ENCODE data around the gene AIMP2. TPM values are rescaled to one million over a fixed set of nuclear protein-coding genes. Genes with fewer than 3 reads are reported as not detected.

Gene AIMP2
- polyA plus RNA-seq, 1 donor (not counting 4 experiments of a cell fraction or from before 2014, with no cell fraction given) = 71.0 TPM

GRCh38 chr7:6027806-6028365 is 18.8 kb downstream of the AIMP2 start:
- no peak overlapping the region for H3K4me2 ChIP-seq (ENCODE audit: control insufficient read depth, extremely low read depth, insufficient read depth, low read depth, low read length)

GRCh38 chr7:6028563-6028962 is 19.5 kb downstream of the AIMP2 start:
- H3K9me1 ChIP-seq (ENCODE audit: control insufficient read depth, extremely low read depth, insufficient read depth, low read length) = no peaks in the 10 kb centered on the region
- dilution Hi-C loops (cut with MboI; ENCODE audit: extremely low pct_ligation_motif_present, low sequenced_read_pairs) = no loop called here
- H3K9ac ChIP-seq (ENCODE audit: control insufficient read depth, extremely low read depth, insufficient read depth, low read length) = no peak overlapping the region
- no peaks in the 10 kb centered on the region for H3K9me3 ChIP-seq (ENCODE audit: control insufficient read depth, low read depth, low read length)
- no peaks in the 10 kb centered on the region for H4K20me1 ChIP-seq (ENCODE audit: control insufficient read depth, extremely low read depth, insufficient read depth, low read length)
- FAIRE-seq (no peak), DNase-seq (ENCODE audit: low read depth, low spot score) (no peak)
- no peaks in the 10 kb centered on the region for H3K27me3 ChIP-seq (ENCODE audit: control insufficient read depth, extremely low read depth, insufficient read depth, low read length)
- H3K79me2 ChIP-seq (ENCODE audit: control insufficient read depth, insufficient read depth, low read length) = peaks cover 2% of the 10 kb centered on the region
- H3K4me1 ChIP-seq (ENCODE audit: control insufficient read depth, extremely low read depth, insufficient read depth, low read length) = no peaks in the 10 kb centered on the region
- peaks cover 17 to 36% of the 10 kb centered on the region in 2 experiments for H3K36me3 ChIP-seq (ENCODE audit: control insufficient read depth in 2 of 2, extremely low read depth in 1 of 2, insufficient read depth in 2 of 2, low read length in 2 of 2)
- no peak overlapping the region for H2AFZ ChIP-seq (ENCODE audit: control insufficient read depth, low read length)
- no peak overlapping the region for H3K4me3 ChIP-seq (ENCODE audit: control insufficient read depth in 2 of 3, extremely low read depth in 1 of 3, insufficient read depth in 2 of 3, low read depth in 1 of 3, low read length in 3 of 3)
- TF ChIP-seq EZH2 (IDR thresholded peaks at IDR 0.05; ENCODE audit: low read length) = no peak
- TF ChIP-seq CTCF (optimal IDR thresholded peaks at IDR 0.05 in 1 of 3, IDR thresholded peaks at IDR 0.05 in 1 of 3, conservative IDR thresholded peaks at IDR 0.05 in 1 of 3; ENCODE audit: extremely low read depth in 1 of 3, insufficient read depth in 2 of 3, low read length in 3 of 3) = no peak
- H3K4me2 ChIP-seq (ENCODE audit: control insufficient read depth, extremely low read depth, insufficient read depth, low read depth, low read length) = no peak overlapping the region
- no peak overlapping the region for H3K27ac ChIP-seq (ENCODE audit: control insufficient read depth, insufficient read depth, low read length)

More at GRCh38 chr7:6027806-6028365, 18.8 kb downstream of the AIMP2 start:
- no peaks in the 10 kb centered on the region for H3K4me1 ChIP-seq (ENCODE audit: control insufficient read depth, extremely low read depth, insufficient read depth, low read length)
- dilution Hi-C loops (cut with MboI; ENCODE audit: extremely low pct_ligation_motif_present, low sequenced_read_pairs) = no loop called here
- H3K4me3 ChIP-seq (ENCODE audit: control insufficient read depth in 2 of 3, extremely low read depth in 1 of 3, insufficient read depth in 2 of 3, low read depth in 1 of 3, low read length in 3 of 3) = no peak overlapping the region
- H3K27ac ChIP-seq (ENCODE audit: control insufficient read depth, insufficient read depth, low read length) = no peak overlapping the region
- FAIRE-seq (no peak), DNase-seq (ENCODE audit: low read depth, low spot score) (no peak)
- H3K9me3 ChIP-seq (ENCODE audit: control insufficient read depth, low read depth, low read length) = no peaks in the 10 kb centered on the region
- H4K20me1 ChIP-seq (ENCODE audit: control insufficient read depth, extremely low read depth, insufficient read depth, low read length) = no peaks in the 10 kb centered on the region
- TF ChIP-seq EZH2 (IDR thresholded peaks at IDR 0.05; ENCODE audit: low read length) (no peak), CTCF (optimal IDR thresholded peaks at IDR 0.05 in 1 of 3, IDR thresholded peaks at IDR 0.05 in 1 of 3, conservative IDR thresholded peaks at IDR 0.05 in 1 of 3; ENCODE audit: extremely low read depth in 1 of 3, insufficient read depth in 2 of 3, low read length in 3 of 3) (no peak)
- H3K27me3 ChIP-seq (ENCODE audit: control insufficient read depth, extremely low read depth, insufficient read depth, low read length) = no peaks in the 10 kb centered on the region
- H3K79me2 ChIP-seq (ENCODE audit: control insufficient read depth, insufficient read depth, low read length) = peaks cover 2% of the 10 kb centered on the region
- no peaks in the 10 kb centered on the region for H3K9me1 ChIP-seq (ENCODE audit: control insufficient read depth, extremely low read depth, insufficient read depth, low read length)
- no peak overlapping the region for H3K9ac ChIP-seq (ENCODE audit: control insufficient read depth, extremely low read depth, insufficient read depth, low read length)
- no peak overlapping the region for H2AFZ ChIP-seq (ENCODE audit: control insufficient read depth, low read length)
- peaks cover 23 to 42% of the 10 kb centered on the region in 2 experiments for H3K36me3 ChIP-seq (ENCODE audit: control insufficient read depth in 2 of 2, extremely low read depth in 1 of 2, insufficient read depth in 2 of 2, low read length in 2 of 2)
